Astrocyte (in vitro differentiated cells and primary cell): ENCODE measurements around the gene VIPR2.

ENCODE experiments used
- EZH2 ChIP-seq: IDR thresholded peaks from 2 replicates; pipeline ENCODE4 v1.6.1; 2012; ENCODE audit warnings: mild to moderate bottlenecking, low read length, inconsistent platforms; ENCODE audit not compliant: insufficient read depth
- TF ChIP-seq, protein P1 (sequence below): IDR thresholded peaks from 2 replicates; pipeline ENCODE4 v1.5.1; 2011; ENCODE audit warnings: low read depth, mild to moderate bottlenecking, inconsistent platforms, low read length, moderate library complexity; ENCODE audit not compliant: insufficient read depth

DNA sequence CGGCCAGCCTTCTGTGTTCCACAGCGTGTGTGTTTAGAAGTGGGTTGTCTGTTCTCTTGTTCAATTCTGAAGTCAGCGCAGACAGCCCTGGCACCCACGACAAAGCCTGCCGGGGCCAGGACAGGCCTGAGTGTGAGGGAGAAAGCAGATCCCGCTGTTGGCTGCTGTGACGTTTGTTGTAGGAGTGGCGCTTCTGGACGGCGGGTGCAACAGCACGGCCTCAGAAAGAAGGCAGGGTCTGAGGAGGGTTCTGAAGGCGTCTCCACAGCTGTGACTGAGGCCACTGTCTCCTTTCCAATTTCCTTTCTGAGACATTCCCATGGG, 76.2 kb downstream of the VIPR2 start:
- TF ChIP-seq, protein P1, sequence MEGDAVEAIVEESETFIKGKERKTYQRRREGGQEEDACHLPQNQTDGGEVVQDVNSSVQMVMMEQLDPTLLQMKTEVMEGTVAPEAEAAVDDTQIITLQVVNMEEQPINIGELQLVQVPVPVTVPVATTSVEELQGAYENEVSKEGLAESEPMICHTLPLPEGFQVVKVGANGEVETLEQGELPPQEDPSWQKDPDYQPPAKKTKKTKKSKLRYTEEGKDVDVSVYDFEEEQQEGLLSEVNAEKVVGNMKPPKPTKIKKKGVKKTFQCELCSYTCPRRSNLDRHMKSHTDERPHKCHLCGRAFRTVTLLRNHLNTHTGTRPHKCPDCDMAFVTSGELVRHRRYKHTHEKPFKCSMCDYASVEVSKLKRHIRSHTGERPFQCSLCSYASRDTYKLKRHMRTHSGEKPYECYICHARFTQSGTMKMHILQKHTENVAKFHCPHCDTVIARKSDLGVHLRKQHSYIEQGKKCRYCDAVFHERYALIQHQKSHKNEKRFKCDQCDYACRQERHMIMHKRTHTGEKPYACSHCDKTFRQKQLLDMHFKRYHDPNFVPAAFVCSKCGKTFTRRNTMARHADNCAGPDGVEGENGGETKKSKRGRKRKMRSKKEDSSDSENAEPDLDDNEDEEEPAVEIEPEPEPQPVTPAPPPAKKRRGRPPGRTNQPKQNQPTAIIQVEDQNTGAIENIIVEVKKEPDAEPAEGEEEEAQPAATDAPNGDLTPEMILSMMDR: no peak
- TF ChIP-seq EZH2: no peak
